Fibroblast of pulmonary artery (primary cell): Measurements from ENCODE around the gene VTI1A.

Experiments used
- DNase-seq: peaks from one replicate; pipeline ENCODE4 v3.0.0-alpha.2; 2010; ENCODE audit warnings: low read depth
- H3K4me3 ChIP-seq: replicated peaks from 2 replicates; pipeline ENCODE4 v1.5.1; 2011; ENCODE audit warnings: low read depth, mild to moderate bottlenecking, control low read depth, low read length, moderate library complexity
- TF ChIP-seq, protein P1 (sequence below): IDR thresholded peaks from 2 replicates; pipeline ENCODE4 v1.5.1; 2011; ENCODE audit warnings: mild to moderate bottlenecking, control low read depth, low read length, inconsistent platforms; ENCODE audit errors: missing control alignments

VTI1A gene

DNA sequence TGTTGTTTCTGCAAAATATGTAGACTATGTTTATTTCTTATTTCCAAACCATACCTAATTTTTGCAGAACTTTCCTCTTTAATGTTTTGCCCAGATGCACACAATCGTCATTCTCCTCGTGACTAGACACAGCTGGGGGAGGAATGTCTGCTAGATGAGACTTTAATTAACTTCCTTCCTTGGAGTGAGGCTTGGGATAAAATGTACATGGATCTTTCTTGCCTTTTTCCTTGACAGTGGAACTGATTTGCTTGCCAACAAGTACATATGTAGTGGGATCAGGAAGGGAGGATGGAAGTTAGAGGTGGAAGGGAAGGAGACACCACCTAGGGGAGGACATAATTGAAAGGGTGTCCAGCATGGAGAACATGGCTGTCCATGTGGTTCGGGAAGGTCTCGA, 172.5 kb downstream of the VTI1A start:
- no peak for DNase-seq
- H3K4me3 ChIP-seq = no peak overlapping the region
- TF ChIP-seq, protein P1, sequence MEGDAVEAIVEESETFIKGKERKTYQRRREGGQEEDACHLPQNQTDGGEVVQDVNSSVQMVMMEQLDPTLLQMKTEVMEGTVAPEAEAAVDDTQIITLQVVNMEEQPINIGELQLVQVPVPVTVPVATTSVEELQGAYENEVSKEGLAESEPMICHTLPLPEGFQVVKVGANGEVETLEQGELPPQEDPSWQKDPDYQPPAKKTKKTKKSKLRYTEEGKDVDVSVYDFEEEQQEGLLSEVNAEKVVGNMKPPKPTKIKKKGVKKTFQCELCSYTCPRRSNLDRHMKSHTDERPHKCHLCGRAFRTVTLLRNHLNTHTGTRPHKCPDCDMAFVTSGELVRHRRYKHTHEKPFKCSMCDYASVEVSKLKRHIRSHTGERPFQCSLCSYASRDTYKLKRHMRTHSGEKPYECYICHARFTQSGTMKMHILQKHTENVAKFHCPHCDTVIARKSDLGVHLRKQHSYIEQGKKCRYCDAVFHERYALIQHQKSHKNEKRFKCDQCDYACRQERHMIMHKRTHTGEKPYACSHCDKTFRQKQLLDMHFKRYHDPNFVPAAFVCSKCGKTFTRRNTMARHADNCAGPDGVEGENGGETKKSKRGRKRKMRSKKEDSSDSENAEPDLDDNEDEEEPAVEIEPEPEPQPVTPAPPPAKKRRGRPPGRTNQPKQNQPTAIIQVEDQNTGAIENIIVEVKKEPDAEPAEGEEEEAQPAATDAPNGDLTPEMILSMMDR = no peak

DNA sequence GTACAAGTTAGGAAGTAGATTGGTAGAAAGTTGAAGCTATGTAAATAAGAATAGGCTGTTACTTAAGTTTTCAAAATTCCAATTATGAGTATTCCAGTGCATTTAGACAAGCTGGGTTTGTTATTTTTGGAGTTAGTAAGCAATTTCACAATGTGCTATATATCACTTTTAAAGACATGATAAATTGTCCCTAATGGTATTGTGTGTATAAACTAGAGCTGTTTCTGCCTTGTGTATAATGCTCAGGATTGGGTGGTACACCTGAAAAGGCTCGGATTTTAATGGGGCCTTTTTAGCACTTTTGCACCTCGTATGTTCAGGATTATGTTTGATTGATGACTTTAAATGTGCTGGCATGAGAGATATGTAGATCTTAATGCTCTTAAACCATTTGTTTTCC, 175.8 kb downstream of the VTI1A start:
- TF ChIP-seq, protein P1 = no peak
- peak; percentile 31 for DNase-seq
- H3K4me3 ChIP-seq = no peak overlapping the region

DNA sequence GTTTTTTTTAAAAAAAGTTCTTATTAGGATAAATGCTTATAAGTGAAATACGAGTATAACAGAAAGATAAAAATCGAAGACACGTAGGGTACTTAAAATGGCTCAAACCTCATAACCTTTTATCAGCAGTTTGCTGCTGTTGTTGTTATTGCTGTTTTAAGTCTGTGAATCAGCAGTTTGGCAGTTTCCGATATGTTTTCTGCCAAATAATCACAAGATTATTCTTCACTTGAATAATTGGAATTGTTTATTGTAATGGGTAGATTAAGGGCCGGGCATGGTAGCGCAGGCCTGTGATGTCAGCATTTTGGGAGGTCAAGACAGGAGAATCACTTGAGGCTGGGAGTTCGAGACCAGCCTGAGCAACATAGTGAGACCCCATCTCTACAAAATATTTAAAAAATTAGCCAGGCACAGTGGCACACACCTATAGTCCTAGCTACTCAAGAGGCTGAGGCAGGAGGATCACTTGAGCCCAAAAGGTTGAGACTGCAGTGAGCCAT, 177.6 kb downstream of the VTI1A start:
- TF ChIP-seq, protein P1 = no peak
- DNase-seq = peak; percentile 43
- no peak overlapping the region for H3K4me3 ChIP-seq

DNA sequence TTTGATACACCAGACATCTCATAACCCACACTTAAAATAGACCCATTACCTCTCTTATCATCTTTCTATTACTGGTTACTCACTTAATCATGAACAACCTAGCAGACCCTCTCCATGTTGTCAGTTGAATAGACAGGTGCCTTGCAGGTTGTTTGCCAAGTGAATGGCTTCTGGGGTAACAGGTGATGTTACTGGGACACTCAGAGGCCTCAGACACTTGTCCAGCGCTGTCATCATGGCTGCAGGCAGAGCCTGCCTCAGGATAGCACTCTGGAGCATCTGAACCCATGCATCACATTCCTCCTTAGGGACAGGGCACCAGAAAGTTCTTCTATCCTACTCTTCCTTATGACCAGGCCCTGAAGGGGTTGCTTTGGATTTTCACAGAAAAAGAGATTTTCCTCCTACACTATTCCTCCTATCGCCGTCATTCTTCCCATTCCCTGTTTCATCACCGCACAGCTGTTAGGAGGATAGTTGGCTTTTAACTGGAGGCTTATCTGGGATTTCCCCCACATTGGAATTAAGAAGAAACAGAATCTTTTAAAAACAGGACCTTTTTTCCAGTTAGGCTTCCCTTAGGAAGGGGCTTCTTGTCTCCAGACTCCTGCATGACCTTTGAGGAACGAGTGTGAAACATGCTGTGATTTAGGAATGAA, 182.1 kb downstream of the VTI1A start:
- H3K4me3 ChIP-seq = no peak overlapping the region
- peak; percentile 60 for DNase-seq
- TF ChIP-seq, protein P1 = no peak

DNA sequence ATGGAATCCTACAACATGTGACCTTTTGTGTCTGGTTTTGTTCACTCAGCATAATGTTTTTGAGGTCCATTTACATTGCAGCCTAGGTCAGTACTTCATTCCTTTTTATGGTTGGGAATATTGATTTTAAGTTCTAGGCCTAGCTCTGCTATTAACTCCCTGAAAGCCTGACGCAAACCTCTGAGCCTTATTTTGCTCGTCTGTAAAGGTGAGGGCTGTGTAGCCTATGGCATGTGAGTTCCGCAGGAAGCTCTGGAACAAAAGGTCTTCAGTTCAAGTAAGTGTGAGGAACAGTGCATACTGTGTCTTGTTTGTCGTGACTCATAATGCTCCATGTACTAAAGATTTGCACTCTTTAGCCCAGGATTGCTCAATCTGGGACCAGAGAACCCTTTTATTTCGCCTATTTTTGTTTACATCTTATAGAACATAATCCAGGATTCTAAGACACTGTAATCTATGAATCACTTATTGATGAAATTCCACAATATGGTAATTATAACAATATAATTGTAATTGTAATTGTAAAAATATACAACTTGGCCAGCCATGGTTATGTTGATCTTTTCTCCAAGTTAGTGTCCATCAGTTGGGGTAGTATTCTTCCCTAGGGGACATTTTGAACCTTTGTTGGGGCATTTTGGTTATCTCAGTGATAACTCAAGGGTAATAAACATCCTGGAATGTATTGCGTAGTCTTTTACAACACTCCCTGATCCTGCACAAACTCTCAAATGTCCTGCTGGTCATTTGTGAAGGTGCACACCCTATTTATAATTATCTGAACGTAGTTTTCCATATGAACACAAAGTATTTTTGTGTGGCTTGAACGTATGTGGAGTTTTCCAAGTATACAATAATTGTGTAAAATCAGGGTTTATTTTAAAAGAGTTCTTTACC, 184.7 kb downstream of the VTI1A start:
- H3K4me3 ChIP-seq = no peak overlapping the region
- TF ChIP-seq, protein P1 = no peak
- peak; percentile 68 for DNase-seq

DNA sequence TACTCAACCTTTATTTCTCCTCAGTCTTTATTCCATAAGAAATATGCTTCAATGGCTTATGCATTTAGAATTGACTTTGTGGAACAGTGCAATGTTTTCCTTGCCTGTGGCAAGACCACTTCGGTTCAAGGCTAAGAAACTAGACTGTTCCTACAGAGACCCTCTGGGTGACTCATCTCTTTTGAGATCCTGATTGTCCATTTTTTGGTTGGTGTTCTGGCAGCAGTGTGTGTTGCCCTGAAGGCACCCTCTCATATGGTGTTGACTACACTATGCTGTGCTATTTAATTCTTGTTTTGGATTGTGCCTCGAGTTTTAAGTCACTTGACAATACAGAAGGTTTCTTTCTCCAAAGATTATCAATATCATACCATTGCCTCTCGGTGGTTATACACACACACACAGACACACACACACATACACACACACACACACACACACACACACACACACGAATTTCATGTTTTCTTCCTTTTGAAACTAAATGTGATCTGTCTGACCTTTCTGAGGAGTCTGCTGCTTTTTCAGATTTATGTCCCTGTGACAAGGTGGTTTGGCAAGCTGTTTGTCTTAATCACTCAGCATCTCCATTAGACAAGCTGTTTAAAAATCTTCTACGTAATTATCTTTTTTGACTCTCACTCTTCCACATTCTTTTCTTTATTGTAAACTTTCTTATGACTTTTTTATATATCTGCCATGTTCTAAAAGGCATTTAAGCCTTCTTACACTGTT, 187.2 kb downstream of the VTI1A start:
- peak; percentile 28 for DNase-seq
- TF ChIP-seq, protein P1 = no peak
- H3K4me3 ChIP-seq = no peak overlapping the region
